Mesenchymal stem cell (in vitro differentiated cells and primary cell): ENCODE results near the gene SBK1. TPM values are rescaled to one million over a fixed set of nuclear protein-coding genes. Genes with fewer than 3 reads are reported as not detected.
A peak's percentile ranks its signal among the peaks of the same experiment; 100 is the strongest.
"Not testable (repeated sequence)": the region's sequence is repeated elsewhere in the genome, so short reads cannot be mapped to it uniquely, and the experiment has no call there.

Experiments used
- DNase-seq: peaks from one replicate; pipeline ENCODE4 v3.0.0-alpha.2; 2013
- H2AFZ ChIP-seq: one replicate; pipeline ENCODE4 v1.6.1; 2013; ENCODE audit warnings: low read depth, mild to moderate bottlenecking, control low read depth, inconsistent platforms, low read length, moderate library complexity
- H2AK5ac ChIP-seq: 2 replicates; pipeline ENCODE4 v1.6.1; 2013; ENCODE audit warnings: low read length, moderate library complexity, mild to moderate bottlenecking, inconsistent platforms; ENCODE audit not compliant: severe bottlenecking
- H2BK120ac ChIP-seq: one replicate; pipeline ENCODE4 v1.6.1; 2013; ENCODE audit warnings: low read depth, mild to moderate bottlenecking, inconsistent platforms, low read length, moderate library complexity
- H2BK12ac ChIP-seq, 2 experiments: one replicate each; pipeline ENCODE4 v1.6.1; 2013; ENCODE audit warnings: inconsistent platforms in 2 of 2, low read length in 2 of 2, mild to moderate bottlenecking in 2 of 2, moderate library complexity in 2 of 2, control low read depth in 1 of 2
- H2BK15ac ChIP-seq: one replicate; pipeline ENCODE4 v1.6.1; 2013; ENCODE audit warnings: mild to moderate bottlenecking, low read depth, inconsistent platforms; ENCODE audit not compliant: poor library complexity, severe bottlenecking
- H2BK5ac ChIP-seq: 2 replicates; pipeline ENCODE4 v1.6.1; 2013; ENCODE audit warnings: low read depth, mild to moderate bottlenecking, low read length, control low read depth, inconsistent platforms; ENCODE audit not compliant: poor library complexity, severe bottlenecking
- H3K14ac ChIP-seq, 2 experiments: one replicate each; pipeline ENCODE4 v1.6.1; 2013; ENCODE audit warnings: inconsistent platforms in 2 of 2, low read length in 2 of 2, control low read depth in 1 of 2, mild to moderate bottlenecking in 1 of 2, moderate library complexity in 1 of 2
- H3K18ac ChIP-seq, 2 experiments: one replicate each; pipeline ENCODE4 v1.6.1; 2013; ENCODE audit warnings: inconsistent platforms in 2 of 2, low read length in 2 of 2, control low read depth in 1 of 2, low read depth in 1 of 2, mild to moderate bottlenecking in 1 of 2
- H3K23ac ChIP-seq, 2 experiments: one replicate each; pipeline ENCODE4 v1.6.1; 2013; ENCODE audit warnings: inconsistent platforms in 2 of 2, low read length in 2 of 2, mild to moderate bottlenecking in 2 of 2, moderate library complexity in 2 of 2, control low read depth in 1 of 2
- H3K27ac ChIP-seq: 2 replicates; pipeline ENCODE4 v1.5.1; 2013; ENCODE audit warnings: mild to moderate bottlenecking, moderate library complexity, low read length, control low read depth, inconsistent platforms; ENCODE audit not compliant: poor library complexity, severe bottlenecking
- H3K27me3 ChIP-seq, 2 experiments: 2 replicates each; pipeline versions ENCODE4 v1.6.1 to v1.7.0; 2013; ENCODE audit warnings: low read length in 2 of 2, mild to moderate bottlenecking in 2 of 2, moderate library complexity in 2 of 2, control low read depth in 1 of 2, inconsistent platforms in 1 of 2; ENCODE audit not compliant: control insufficient read depth in 1 of 2, insufficient read depth in 1 of 2
- H3K36me3 ChIP-seq, 2 experiments: 2 replicates each; pipeline versions ENCODE4 v1.6.1 to v1.7.0; 2013; ENCODE audit warnings: low read length in 2 of 2, control low read depth in 1 of 2, inconsistent platforms in 1 of 2, low read depth in 1 of 2, mild to moderate bottlenecking in 1 of 2; ENCODE audit not compliant: insufficient read depth in 2 of 2, control insufficient read depth in 1 of 2
- H3K4ac ChIP-seq, 2 experiments: one replicate each; pipeline ENCODE4 v1.6.1; 2013; ENCODE audit warnings: inconsistent platforms in 2 of 2, low read length in 2 of 2, mild to moderate bottlenecking in 2 of 2, moderate library complexity in 2 of 2, control low read depth in 1 of 2, low read depth in 1 of 2
- H3K4me1 ChIP-seq: 2 replicates; pipeline ENCODE4 v1.6.1; 2013; ENCODE audit warnings: low read depth, low read length, control low read depth; ENCODE audit not compliant: control insufficient read depth, insufficient read depth
- H3K4me2 ChIP-seq: 2 replicates; pipeline ENCODE4 v1.6.1; 2013; ENCODE audit warnings: low read length, mild to moderate bottlenecking, inconsistent platforms; ENCODE audit not compliant: poor library complexity, severe bottlenecking
- H3K4me3 ChIP-seq, 2 experiments: 2 replicates each; pipeline versions ENCODE4 v1.5.1 to v1.7.0; 2013; ENCODE audit warnings: low read length in 2 of 2, mild to moderate bottlenecking in 2 of 2, control low read depth in 1 of 2, low read depth in 1 of 2; ENCODE audit not compliant: insufficient read depth in 1 of 2
- H3K79me1 ChIP-seq: replicated peaks from 2 replicates; pipeline ENCODE4 v1.6.1; 2013; ENCODE audit warnings: mild to moderate bottlenecking, control low read depth, low read length, inconsistent platforms; ENCODE audit not compliant: poor library complexity, severe bottlenecking
- H3K9ac ChIP-seq: 2 replicates; pipeline ENCODE4 v1.7.0; 2013; ENCODE audit warnings: mild to moderate bottlenecking, low read length, moderate library complexity
- H3K9me3 ChIP-seq: 2 replicates; pipeline ENCODE4 v1.7.0; 2013; ENCODE audit warnings: mild to moderate bottlenecking, low read length; ENCODE audit not compliant: control insufficient read depth
- H4K8ac ChIP-seq: one replicate; pipeline ENCODE4 v1.6.1; 2013; ENCODE audit warnings: inconsistent platforms, mild to moderate bottlenecking, low read length, moderate library complexity
- H4K91ac ChIP-seq: one replicate; pipeline ENCODE4 v1.6.1; 2013; ENCODE audit warnings: mild to moderate bottlenecking, low read length, inconsistent platforms
- WGBS: methylation state at CpG from one replicate; pipeline ENCODE4 v1.1.7; 2013; ENCODE audit warnings: mixed read lengths; 5-methylcytosine and 5-hydroxymethylcytosine counted together
- polyA plus RNA-seq, 2 experiments: library from polyadenylated mRNA; stranded (reverse); fragments of 200-250 nt; gene quantifications; one replicate each; pipeline ENCODE4 v1.2.3, GENCODE V29; 2013

SBK1 gene
- 0.25 TPM for polyA plus RNA-seq (2013, experiment 1 of 2)
- polyA plus RNA-seq (2013, experiment 2 of 2): 0.30 TPM

GRCh38 chr16:28291651-28292626 lies at the start of gene SBK1:
SBK1 (plus strand) TSS chr16:28292525; CDS start chr16:28317392, 24,867 bp downstream.
- H3K23ac ChIP-seq: no peak within 1 kb of the TSS
- H2AK5ac ChIP-seq: no peak within 1 kb of the TSS
- no peak within 1 kb of the TSS for H3K4ac ChIP-seq
- peak; percentile 50 for DNase-seq
- no peak within 1 kb of the TSS for H2BK12ac ChIP-seq
- peak within 1 kb of the TSS; percentile 15 for H3K27ac ChIP-seq
- peak within 1 kb of the TSS; percentile 84 for H4K8ac ChIP-seq
- no peak within 1 kb of the TSS for H3K14ac ChIP-seq
- H3K4me1 ChIP-seq: peaks cover 15% of the 10 kb centered on the region
- peak within 1 kb of the TSS; percentile 13 to 50 for H3K18ac ChIP-seq
- H3K4me2 ChIP-seq: peak within 1 kb of the TSS; percentile 96
- H2AFZ ChIP-seq: peak within 1 kb of the TSS; percentile 42
- H3K9ac ChIP-seq: peak within 1 kb of the TSS; percentile 43
- H2BK120ac ChIP-seq: peak within 1 kb of the TSS; percentile 54
- H4K91ac ChIP-seq: no peak within 1 kb of the TSS
- H3K27me3 ChIP-seq: peaks cover 45 to 82% of the 10 kb centered on the region in 2 experiments
- H3K9me3 ChIP-seq: peaks cover 2% of the 10 kb centered on the region
- H2BK15ac ChIP-seq: peak within 1 kb of the TSS; percentile 26
- 3% methylated on average over 45 of the region's 88 CpGs for WGBS
- peak within 1 kb of the TSS; percentile 62 to 68 for H3K4me3 ChIP-seq
- H3K79me1 ChIP-seq: no peaks in the 10 kb centered on the region
- H2BK5ac ChIP-seq: no peak within 1 kb of the TSS
- no peaks in the 10 kb centered on the region for H3K36me3 ChIP-seq

GRCh38 chr16:28249483-28249882 lies 42.8 kb upstream of the SBK1 start:
- not testable (repeated sequence) for H3K27ac ChIP-seq, H2AFZ ChIP-seq, H3K4me3 ChIP-seq, H4K91ac ChIP-seq, H3K4ac ChIP-seq, H2BK12ac ChIP-seq, DNase-seq, H3K23ac ChIP-seq, H2BK15ac ChIP-seq, H2AK5ac ChIP-seq, H3K14ac ChIP-seq, H3K36me3 ChIP-seq, H3K4me1 ChIP-seq, H2BK120ac ChIP-seq, H4K8ac ChIP-seq, H3K9ac ChIP-seq, H3K4me2 ChIP-seq, H3K18ac ChIP-seq, H3K79me1 ChIP-seq, H2BK5ac ChIP-seq
- peaks cover 0 to 13% of the 10 kb centered on the region in 2 experiments for H3K27me3 ChIP-seq
- peaks cover 12% of the 10 kb centered on the region for H3K9me3 ChIP-seq
- 82% methylated on average over 2 of the region's 2 CpGs for WGBS

GRCh38 chr16:28250999-28251398 lies 41.3 kb upstream of the SBK1 start:
- no peak overlapping the region for H2AK5ac ChIP-seq
- peaks cover 12% of the 10 kb centered on the region for H3K9me3 ChIP-seq
- no peaks in the 10 kb centered on the region for H3K36me3 ChIP-seq
- H2BK5ac ChIP-seq: no peak overlapping the region
- H3K4me1 ChIP-seq: no peaks in the 10 kb centered on the region
- H3K23ac ChIP-seq: no peak overlapping the region
- H3K79me1 ChIP-seq: no peaks in the 10 kb centered on the region
- H4K8ac ChIP-seq: no peak overlapping the region
- 46% methylated on average over 3 of the region's 3 CpGs for WGBS
- H2BK15ac ChIP-seq: no peak overlapping the region
- no peak overlapping the region for H4K91ac ChIP-seq
- H3K14ac ChIP-seq: no peak overlapping the region
- no peak overlapping the region for H3K4me2 ChIP-seq
- no peak overlapping the region for H2BK120ac ChIP-seq
- H3K27me3 ChIP-seq: peaks cover 3 to 23% of the 10 kb centered on the region in 2 experiments
- H3K27ac ChIP-seq: no peak overlapping the region
- H2BK12ac ChIP-seq: no peak overlapping the region
- H3K4ac ChIP-seq: no peak overlapping the region
- no peak overlapping the region for H3K9ac ChIP-seq
- no peak overlapping the region for H3K18ac ChIP-seq
- no peak overlapping the region for H3K4me3 ChIP-seq
- no peak for DNase-seq
- H2AFZ ChIP-seq: no peak overlapping the region

- DNase-seq: no peak
- H3K79me1 ChIP-seq: no peaks in the 10 kb centered on the region
- H2BK5ac ChIP-seq: no peak overlapping the region
- H3K23ac ChIP-seq: no peak overlapping the region
- H3K4ac ChIP-seq: no peak overlapping the region
- H3K27me3 ChIP-seq: peaks cover 22 to 46% of the 10 kb centered on the region in 2 experiments
- no peaks in the 10 kb centered on the region for H3K36me3 ChIP-seq
- H4K8ac ChIP-seq: no peak overlapping the region
- H3K18ac ChIP-seq: no peak overlapping the region
- no peak overlapping the region for H2AK5ac ChIP-seq
- no peak overlapping the region for H2BK120ac ChIP-seq
- H3K9me3 ChIP-seq: peaks cover 12% of the 10 kb centered on the region
- no peak overlapping the region for H2BK15ac ChIP-seq
- H3K4me3 ChIP-seq: no peak overlapping the region
- no peak overlapping the region for H3K14ac ChIP-seq
- H3K4me2 ChIP-seq: no peak overlapping the region
- peaks cover 9% of the 10 kb centered on the region for H3K4me1 ChIP-seq
- no peak overlapping the region for H2BK12ac ChIP-seq
- no peak overlapping the region for H3K27ac ChIP-seq
- H3K9ac ChIP-seq: no peak overlapping the region
- 87% methylated on average over 5 of the region's 6 CpGs for WGBS
- no peak overlapping the region for H2AFZ ChIP-seq
- no peak overlapping the region for H4K91ac ChIP-seq
Measured at GRCh38 chr16:28254158-28254557, 38.2 kb upstream of the SBK1 start.
